Activated CD4-positive, alpha-beta T cell treated with anti-CD3 and anti-CD28 coated beads for 36 hours (primary cell): ENCODE data around the gene SLC39A10. TPM values are rescaled to one million over a fixed set of nuclear protein-coding genes. Genes with fewer than 3 reads are reported as not detected.
"Not testable (repeated sequence)": the region's sequence is repeated elsewhere in the genome, so short reads cannot be mapped to it uniquely, and the experiment has no call there.

Experiments
- ATAC-seq: fragments of 200-7000 bp; cut with Tn5 transposase; one replicate; pipeline ENCODE4 v1.10.0; 2021; ENCODE audit warnings: mild to moderate bottlenecking, moderate library complexity
- CTCF ChIA-PET: fragments of 350-600 bp; sonication (Branson Sonifier 250); formaldehyde crosslinking; loops from one replicate; lab custom pipeline; 2021; ENCODE audit warnings: antibody characterized with exemption; lab: Charles Lee
- POLR2A ChIA-PET: fragments of 350-600 bp; sonication (Branson Sonifier 250); formaldehyde crosslinking; loops from one replicate; lab custom pipeline; 2021; ENCODE audit warnings: antibody characterized with exemption, inconsistent platforms; lab: Charles Lee
- DNase-seq: peaks from one replicate; pipeline ENCODE4 v3.0.0-alpha.2; 2020
- H3K27ac Mint-ChIP-seq: one replicate; pipeline ENCODE4 v1.8.0; 2021; ENCODE audit warnings: mixed read lengths
- H3K27me3 Mint-ChIP-seq: one replicate; pipeline ENCODE4 v1.8.0; 2021; ENCODE audit warnings: mixed read lengths
- H3K36me3 Mint-ChIP-seq: one replicate; pipeline ENCODE4 v1.8.0; 2021; ENCODE audit warnings: low read depth, mixed read lengths
- H3K4me1 Mint-ChIP-seq: one replicate; pipeline ENCODE4 v1.8.0; 2021; ENCODE audit warnings: mixed read lengths
- H3K4me3 Mint-ChIP-seq: one replicate; pipeline ENCODE4 v1.8.0; 2021; ENCODE audit warnings: mild to moderate bottlenecking, moderate library complexity, mixed read lengths
- H3K9me3 Mint-ChIP-seq: one replicate; pipeline ENCODE4 v1.8.0; 2021; ENCODE audit warnings: low read depth, mixed read lengths
- intact Hi-C, 2 experiments: fragments of 100-400 bp; cut with DNase I in 1 of 2; cut with micrococcal nuclease in 1 of 2; formaldehyde crosslinking; loops; one replicate each; pipeline versions ENCODE4 v1.14.2 to v1.15.1; 2022 to 2024; cut with DNase I, micrococcal nuclease
- total RNA-seq, 2 experiments: library from RNA; stranded (reverse); gene quantifications; one replicate each; pipeline ENCODE4 v1.2.3, GENCODE V29; 2021

Gene SLC39A10
- total RNA-seq, 2 experiments from 2014 or later: 24.0 to 27.8 TPM

GRCh38 chr2:195632856-195633572, 24.0 kb upstream of the SLC39A10 start:
- peaks cover 3% of the 10 kb centered on the region for H3K4me1 Mint-ChIP-seq
- H3K4me3 Mint-ChIP-seq: no peak overlapping the region
- DNase-seq: no peak
- POLR2A ChIA-PET: interaction anchor here (1.2 kb wide), 1 partner anchor 24 kb away, joined by 3 read pairs; the partner anchor contains the start of gene SLC39A10
- no peaks in the 10 kb centered on the region for H3K36me3 Mint-ChIP-seq
- H3K9me3 Mint-ChIP-seq: no peaks in the 10 kb centered on the region
- no peak for ATAC-seq
- CTCF ChIA-PET: interaction anchor here (0.6 to 1.3 kb wide), 3 partner anchors 40 to 234 kb away, joined by 3 to 4 read pairs (median 3); no protein-coding TSS in a partner anchor
- H3K27ac Mint-ChIP-seq: no peak overlapping the region
- intact Hi-C loops: no loop called here
- H3K27me3 Mint-ChIP-seq: no peaks in the 10 kb centered on the region

DNA sequence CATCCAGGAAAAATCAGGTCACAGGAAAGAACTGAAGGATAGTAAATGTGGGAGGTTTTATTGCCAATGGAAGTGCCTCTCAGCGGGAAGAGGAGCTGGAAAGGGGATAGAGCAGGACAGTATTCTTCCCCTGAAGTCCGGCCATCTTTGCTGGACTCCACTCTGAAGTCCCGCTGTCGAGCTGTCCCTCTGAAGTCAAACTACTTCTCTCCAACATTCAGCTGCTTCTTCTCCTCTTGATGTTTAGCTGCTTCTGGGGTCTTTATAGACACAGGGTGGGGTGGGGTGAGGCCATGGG, 23.5 kb upstream of the SLC39A10 start:
- intact Hi-C loops: no loop called here
- Mint-ChIP-seq H3K27ac (no peak overlapping the region), H3K4me3 (no peak overlapping the region), H3K9me3 (no peaks in the 10 kb centered on the region), H3K4me1 (peaks cover 3% of the 10 kb centered on the region), H3K36me3 (no peaks in the 10 kb centered on the region), H3K27me3 (no peaks in the 10 kb centered on the region)
- DNase-seq: no peak
- ChIA-PET CTCF (interaction anchor here (0.6 kb wide), 1 partner anchor 235 kb away, joined by 3 read pairs; no protein-coding TSS in a partner anchor), POLR2A (no interaction called here)
- ATAC-seq: no peak

- Mint-ChIP-seq H3K9me3 (no peaks in the 10 kb centered on the region), H3K4me1 (peaks cover 3% of the 10 kb centered on the region), H3K27ac (no peak overlapping the region), H3K4me3 (no peak overlapping the region), H3K27me3 (no peaks in the 10 kb centered on the region), H3K36me3 (no peaks in the 10 kb centered on the region)
- DNase-seq (no peak), ATAC-seq (no peak)
- intact Hi-C loops: no loop called here
- ChIA-PET POLR2A (no interaction called here), CTCF (interaction anchor here (0.6 kb wide), 1 partner anchor 235 kb away, joined by 3 read pairs; no protein-coding TSS in a partner anchor)
These were observed 23.1 kb upstream of the SLC39A10 start for GRCh38 chr2:195633974-195634373.

GRCh38 chr2:195636890-195637289, 20.1 kb upstream of the SLC39A10 start:
- Mint-ChIP-seq H3K27me3 (no peaks in the 10 kb centered on the region), H3K9me3 (no peaks in the 10 kb centered on the region), H3K27ac (no peak overlapping the region), H3K4me1 (peaks cover 3% of the 10 kb centered on the region), H3K4me3 (no peak overlapping the region), H3K36me3 (no peaks in the 10 kb centered on the region)
- DNase-seq (no peak), ATAC-seq (no peak)
- POLR2A ChIA-PET: no interaction called here
- intact Hi-C loops: no loop called here
- CTCF ChIA-PET: interaction anchor here (1.7 kb wide), 1 partner anchor 9 kb away, joined by 3 read pairs; no protein-coding TSS in a partner anchor

- Mint-ChIP-seq H3K36me3 (no peaks in the 10 kb centered on the region), H3K4me1 (peaks cover 6% of the 10 kb centered on the region), H3K27ac (no peak overlapping the region), H3K9me3 (no peaks in the 10 kb centered on the region), H3K4me3 (no peak overlapping the region), H3K27me3 (no peaks in the 10 kb centered on the region)
- ATAC-seq (no peak), DNase-seq (no peak)
- ChIA-PET POLR2A (no interaction called here), CTCF (interaction anchor here (1.0 kb wide), 1 partner anchor 19 kb away, joined by 4 read pairs; no protein-coding TSS in a partner anchor)
- intact Hi-C loops: no loop called here
These were observed 18.3 kb upstream of the SLC39A10 start for GRCh38 chr2:195638750-195639149.

DNA sequence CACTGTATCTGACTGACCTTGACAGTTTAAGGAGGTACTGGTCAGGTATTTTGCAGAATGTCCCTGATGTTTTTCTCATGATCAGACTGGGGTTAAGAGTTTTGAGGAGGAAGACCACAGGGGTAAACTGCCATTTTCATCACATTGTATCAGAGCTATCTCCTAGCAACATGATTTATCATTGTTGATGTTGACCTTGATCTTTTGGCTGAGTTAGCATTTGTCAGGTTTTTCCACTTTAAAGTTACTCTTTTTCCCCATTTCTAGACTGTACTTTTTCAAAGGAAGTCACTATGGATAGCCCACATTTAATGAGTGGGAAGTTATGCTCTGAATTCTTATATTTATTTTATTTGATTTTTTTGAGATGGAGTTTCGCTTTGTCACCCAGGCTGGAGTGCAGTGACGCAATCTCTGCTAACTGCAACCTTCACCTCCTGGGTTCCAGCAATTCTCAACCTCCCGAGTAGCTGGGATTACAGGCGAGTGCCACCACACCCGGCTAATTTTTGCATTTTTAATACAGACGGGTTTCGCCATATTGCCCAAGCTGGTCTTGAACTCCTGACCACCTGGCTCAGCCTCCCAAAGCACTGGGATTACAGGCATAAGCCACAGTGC, 17.7 kb upstream of the SLC39A10 start:
- POLR2A ChIA-PET: no interaction called here
- Mint-ChIP-seq H3K4me1 (peaks cover 7% of the 10 kb centered on the region), H3K36me3 (no peaks in the 10 kb centered on the region), H3K27me3 (no peaks in the 10 kb centered on the region), H3K4me3 (no peak overlapping the region), H3K9me3 (no peaks in the 10 kb centered on the region), H3K27ac (no peak overlapping the region)
- intact Hi-C loops: no loop called here
- CTCF ChIA-PET: interaction anchor here (1.0 kb wide), 1 partner anchor 20 kb away, joined by 4 read pairs; no protein-coding TSS in a partner anchor
- no peak for DNase-seq
- no peak for ATAC-seq

GRCh38 chr2:195639959-195640358, 17.1 kb upstream of the SLC39A10 start:
- no peaks in the 10 kb centered on the region for H3K27me3 Mint-ChIP-seq
- no peak overlapping the region for H3K4me3 Mint-ChIP-seq
- peaks cover 7% of the 10 kb centered on the region for H3K4me1 Mint-ChIP-seq
- H3K27ac Mint-ChIP-seq: no peak overlapping the region
- intact Hi-C loops: no loop called here
- CTCF ChIA-PET: interaction anchor here (1.0 kb wide), 1 partner anchor 17 kb away, joined by 3 read pairs; no protein-coding TSS in a partner anchor
- DNase-seq (no peak), ATAC-seq (no peak)
- POLR2A ChIA-PET: no interaction called here
- no peaks in the 10 kb centered on the region for H3K36me3 Mint-ChIP-seq
- no peaks in the 10 kb centered on the region for H3K9me3 Mint-ChIP-seq

- H3K4me3 Mint-ChIP-seq: no peak overlapping the region
- no peaks in the 10 kb centered on the region for H3K36me3 Mint-ChIP-seq
- no peaks in the 10 kb centered on the region for H3K9me3 Mint-ChIP-seq
- CTCF ChIA-PET: interaction anchor here (0.8 to 1.5 kb wide), 2 partner anchors 13 to 14 kb away, joined by 3 read pairs; no protein-coding TSS in a partner anchor
- POLR2A ChIA-PET: no interaction called here
- DNase-seq (no peak), ATAC-seq (no peak)
- no peak overlapping the region for H3K27ac Mint-ChIP-seq
- H3K27me3 Mint-ChIP-seq: no peaks in the 10 kb centered on the region
- intact Hi-C loops: no loop called here
- peaks cover 7% of the 10 kb centered on the region for H3K4me1 Mint-ChIP-seq
These were observed 14.9 kb upstream of the SLC39A10 start for GRCh38 chr2:195642027-195642678.

DNA sequence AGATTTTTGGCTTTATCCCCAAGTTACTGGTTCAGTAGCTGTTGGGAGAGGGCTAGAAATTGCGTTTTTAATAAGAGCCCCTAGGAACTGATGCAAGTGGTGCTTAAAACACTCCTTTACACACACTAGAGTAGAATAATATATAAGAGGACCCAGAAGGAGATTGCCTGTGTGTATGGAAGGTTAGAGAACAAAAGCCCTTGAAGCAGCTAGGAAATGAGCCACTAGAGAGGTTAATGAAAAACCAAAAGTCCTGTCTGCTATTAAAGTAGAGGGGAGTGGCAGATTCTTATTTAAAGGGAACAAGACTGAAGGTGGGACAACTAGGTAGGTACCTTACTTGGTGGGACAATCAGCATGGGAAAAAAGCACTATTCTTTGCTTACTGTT, 14.4 kb upstream of the SLC39A10 start:
- Mint-ChIP-seq H3K4me1 (peaks cover 7% of the 10 kb centered on the region), H3K9me3 (no peaks in the 10 kb centered on the region), H3K4me3 (no peak overlapping the region), H3K27ac (no peak overlapping the region), H3K27me3 (no peaks in the 10 kb centered on the region), H3K36me3 (no peaks in the 10 kb centered on the region)
- intact Hi-C loops: no loop called here
- DNase-seq (no peak), ATAC-seq (no peak)
- POLR2A ChIA-PET: no interaction called here
- CTCF ChIA-PET: interaction anchor here (0.8 to 1.5 kb wide), 2 partner anchors 12 to 14 kb away, joined by 3 read pairs; no protein-coding TSS in a partner anchor

DNA sequence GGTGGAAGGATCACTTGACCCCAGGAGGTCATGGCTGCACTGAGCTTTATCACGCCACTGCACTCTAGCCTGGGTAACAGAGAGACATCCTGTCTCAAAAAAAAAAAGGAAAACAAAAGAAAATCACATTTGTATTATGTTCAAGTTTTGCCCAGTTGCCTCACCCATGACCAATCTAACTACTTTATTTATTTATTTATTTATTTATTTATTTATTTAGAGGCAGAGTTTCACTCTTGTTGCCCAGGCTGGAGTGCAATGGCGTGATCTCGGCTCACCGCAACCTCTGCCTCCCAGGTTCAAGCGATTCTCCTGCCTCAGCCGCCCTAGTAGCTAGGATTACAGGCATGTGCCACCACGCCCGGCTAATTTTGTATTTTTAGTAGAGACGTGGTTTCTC, 12.3 kb upstream of the SLC39A10 start:
- DNase-seq, ATAC-seq, intact Hi-C loops, CTCF ChIA-PET, POLR2A ChIA-PET, H3K27ac Mint-ChIP-seq, H3K27me3 Mint-ChIP-seq, H3K9me3 Mint-ChIP-seq, H3K36me3 Mint-ChIP-seq, H3K4me3 Mint-ChIP-seq: not testable (repeated sequence)
- H3K4me1 Mint-ChIP-seq: peaks cover 12% of the 10 kb centered on the region

DNA sequence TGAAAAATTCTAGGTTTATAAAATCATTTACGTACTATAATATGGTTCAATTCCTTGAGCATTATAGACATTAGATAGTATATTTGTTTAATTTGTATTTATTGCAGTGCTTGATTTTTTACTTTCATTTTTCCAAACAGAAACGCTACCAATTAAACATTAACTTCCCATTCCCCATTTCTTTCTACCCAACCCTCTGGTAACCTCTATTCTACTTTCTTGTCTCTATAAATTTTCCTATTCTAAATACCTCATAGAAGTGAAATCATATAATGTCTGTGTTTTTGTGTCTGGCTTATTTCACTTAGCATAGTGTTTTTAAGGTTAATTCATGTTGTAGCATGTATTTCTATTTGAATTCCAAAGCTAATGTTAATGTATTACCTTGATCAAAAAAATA, 11.6 kb upstream of the SLC39A10 start:
- CTCF ChIA-PET: interaction anchor here (0.7 to 1.3 kb wide), 3 partner anchors 9 to 146 kb away, joined by 3 to 4 read pairs (median 3); no protein-coding TSS in a partner anchor
- no peaks in the 10 kb centered on the region for H3K27me3 Mint-ChIP-seq
- H3K4me1 Mint-ChIP-seq: peaks cover 15% of the 10 kb centered on the region
- POLR2A ChIA-PET: interaction anchor here (0.7 kb wide), 1 partner anchor 307 kb away, joined by 3 read pairs; no protein-coding TSS in a partner anchor
- H3K27ac Mint-ChIP-seq: no peak overlapping the region
- H3K36me3 Mint-ChIP-seq: no peaks in the 10 kb centered on the region
- intact Hi-C loops: no loop called here
- peaks cover 2% of the 10 kb centered on the region for H3K9me3 Mint-ChIP-seq
- no peak for ATAC-seq
- H3K4me3 Mint-ChIP-seq: no peak overlapping the region
- no peak for DNase-seq
